AG09319 (cell line): ENCODE data around the gene SIGLEC6.
A peak's percentile ranks its signal among the peaks of the same experiment; 100 is the strongest.

Experiments used
- DNase-seq: peaks from one replicate; pipeline ENCODE4 v3.0.0-alpha.2; 2010; ENCODE audit warnings: low read depth; ENCODE audit errors: extremely low read depth
- TF ChIP-seq, protein P1 (sequence below): IDR thresholded peaks from 2 replicates; pipeline ENCODE4 v1.5.1; 2011; ENCODE audit warnings: low read depth, mild to moderate bottlenecking, inconsistent platforms, low read length, moderate library complexity

Gene SIGLEC6

GRCh38 chr19:51480590-51480989 lies 50.9 kb downstream of the SIGLEC6 start:
- no peak for DNase-seq

DNA sequence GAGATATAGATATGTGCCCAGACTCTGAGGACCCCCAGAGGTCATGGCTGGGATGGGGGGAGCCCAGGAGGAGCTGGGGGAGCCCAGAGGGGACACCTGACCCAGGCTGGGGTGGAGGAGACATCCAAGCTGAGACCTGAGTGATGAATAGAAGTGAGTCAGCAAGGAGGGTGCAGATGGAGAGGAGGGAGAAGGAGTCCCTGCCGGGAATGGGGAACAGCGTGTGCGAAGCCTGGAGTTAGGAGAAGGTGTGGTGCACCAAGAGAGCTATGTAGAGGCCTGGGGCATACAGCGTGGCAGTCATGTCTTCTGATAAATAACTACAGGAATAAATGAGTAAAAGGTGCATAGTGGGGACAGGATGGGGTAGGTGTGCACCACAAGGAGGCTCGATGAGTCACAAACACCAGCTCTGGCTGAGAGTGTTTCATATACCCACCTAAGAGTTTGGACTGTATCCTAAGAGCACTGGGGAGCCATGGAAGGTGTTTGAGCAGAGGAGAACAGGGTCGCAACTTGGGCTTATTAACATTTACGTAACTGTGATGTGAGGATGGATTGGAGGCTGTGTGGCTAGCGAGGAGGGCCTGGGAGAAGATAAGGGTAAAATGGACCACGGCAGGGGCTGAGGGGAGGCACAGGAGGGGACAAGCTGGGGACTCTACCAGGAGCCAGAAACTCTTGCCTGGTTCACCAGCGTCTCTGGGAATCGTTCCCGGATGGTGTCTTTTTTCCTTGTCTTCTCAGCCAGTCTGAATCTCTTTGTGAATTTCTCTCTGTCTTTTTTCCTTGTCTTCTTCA lies 51.7 kb downstream of the SIGLEC6 start:
- TF ChIP-seq, protein P1, sequence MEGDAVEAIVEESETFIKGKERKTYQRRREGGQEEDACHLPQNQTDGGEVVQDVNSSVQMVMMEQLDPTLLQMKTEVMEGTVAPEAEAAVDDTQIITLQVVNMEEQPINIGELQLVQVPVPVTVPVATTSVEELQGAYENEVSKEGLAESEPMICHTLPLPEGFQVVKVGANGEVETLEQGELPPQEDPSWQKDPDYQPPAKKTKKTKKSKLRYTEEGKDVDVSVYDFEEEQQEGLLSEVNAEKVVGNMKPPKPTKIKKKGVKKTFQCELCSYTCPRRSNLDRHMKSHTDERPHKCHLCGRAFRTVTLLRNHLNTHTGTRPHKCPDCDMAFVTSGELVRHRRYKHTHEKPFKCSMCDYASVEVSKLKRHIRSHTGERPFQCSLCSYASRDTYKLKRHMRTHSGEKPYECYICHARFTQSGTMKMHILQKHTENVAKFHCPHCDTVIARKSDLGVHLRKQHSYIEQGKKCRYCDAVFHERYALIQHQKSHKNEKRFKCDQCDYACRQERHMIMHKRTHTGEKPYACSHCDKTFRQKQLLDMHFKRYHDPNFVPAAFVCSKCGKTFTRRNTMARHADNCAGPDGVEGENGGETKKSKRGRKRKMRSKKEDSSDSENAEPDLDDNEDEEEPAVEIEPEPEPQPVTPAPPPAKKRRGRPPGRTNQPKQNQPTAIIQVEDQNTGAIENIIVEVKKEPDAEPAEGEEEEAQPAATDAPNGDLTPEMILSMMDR: no peak
- no peak for DNase-seq

More at GRCh38 chr19:51480590-51480989, 50.9 kb downstream of the SIGLEC6 start:
- TF ChIP-seq, protein P1: no peak

GRCh38 chr19:51478381-51479234 lies 52.9 kb downstream of the SIGLEC6 start, which contains the start of gene CEACAM18:
CEACAM18 (plus strand) TSS chr19:51478539.
- TF ChIP-seq, protein P1: no peak
- no peak for DNase-seq

- TF ChIP-seq, protein P1: no peak
- DNase-seq: no peak
These were observed 54.1 kb downstream of the SIGLEC6 start for GRCh38 chr19:51477344-51477743.

- TF ChIP-seq, protein P1: no peak
- DNase-seq: no peak
These were observed 55.3 kb downstream of the SIGLEC6 start for GRCh38 chr19:51476164-51476563.

GRCh38 chr19:51473009-51473707 lies 58.3 kb downstream of the SIGLEC6 start:
- peak; percentile 22 for DNase-seq
- TF ChIP-seq, protein P1: peak; percentile 86
